ENCODE results near the gene ENTPD5.

GRCh38 chr14:73943083-73943482, 76.0 kb downstream of the ENTPD5 start:
- TF ChIP-seq CTCF (tag by site-specific recombination; IDR thresholded peaks at IDR 0.05) = no peak
- no peak for TF ChIP-seq REST (tag by site-specific recombination; IDR thresholded peaks at IDR 0.05)
- no peak for TF ChIP-seq PATZ1 (tag by site-specific recombination; IDR thresholded peaks at IDR 0.05)
- no peak for TF ChIP-seq ZBTB26 (tag by site-specific recombination; optimal IDR thresholded peaks at IDR 0.05)
- TF ChIP-seq ZNF10 (tag by site-specific recombination; IDR thresholded peaks at IDR 0.05) = no peak
- TF ChIP-seq ZSCAN18 (tag by site-specific recombination; IDR thresholded peaks at IDR 0.05) = no peak
- TF ChIP-seq YY1 (tag by site-specific recombination; IDR thresholded peaks at IDR 0.05) = no peak
- TF ChIP-seq ZBTB8A (tag by site-specific recombination; IDR thresholded peaks at IDR 0.05) = no peak
- no peak for TF ChIP-seq ZNF266 (tag by site-specific recombination; IDR thresholded peaks at IDR 0.05; ENCODE audit: low read depth)
